GM21529 (cell line): ENCODE data around the gene RNASE4.
"Not testable (repeated sequence)": the region's sequence is repeated elsewhere in the genome, so short reads cannot be mapped to it uniquely, and the experiment has no call there.

Experiments
- ATAC-seq: cut with Tn5 transposase; IDR thresholded peaks from one replicate; pipeline ENCODE4 v1.9.1; 2021; ENCODE audit not compliant: unreplicated experiment

The RNASE4 gene

GRCh38 chr14:20683891-20684661, at the start of gene RNASE4:
Gene RNASE4, plus strand, starts transcription at chr14:20684560. Its CDS starts 14,812 bp downstream, at chr14:20699372.
- ATAC-seq: peak; percentile 25

GRCh38 chr14:20641591-20641990, 42.8 kb upstream of the RNASE4 start, which contains the start of gene OR6S1:
Gene OR6S1, minus strand, starts transcription at chr14:20641691. Its CDS starts 0 bp downstream, at chr14:20641691.
- no peak for ATAC-seq

GRCh38 chr14:20642182-20642581, 42.2 kb upstream of the RNASE4 start:
- no peak for ATAC-seq

GRCh38 chr14:20642755-20643154, 41.6 kb upstream of the RNASE4 start:
- ATAC-seq: not testable (repeated sequence)

DNA sequence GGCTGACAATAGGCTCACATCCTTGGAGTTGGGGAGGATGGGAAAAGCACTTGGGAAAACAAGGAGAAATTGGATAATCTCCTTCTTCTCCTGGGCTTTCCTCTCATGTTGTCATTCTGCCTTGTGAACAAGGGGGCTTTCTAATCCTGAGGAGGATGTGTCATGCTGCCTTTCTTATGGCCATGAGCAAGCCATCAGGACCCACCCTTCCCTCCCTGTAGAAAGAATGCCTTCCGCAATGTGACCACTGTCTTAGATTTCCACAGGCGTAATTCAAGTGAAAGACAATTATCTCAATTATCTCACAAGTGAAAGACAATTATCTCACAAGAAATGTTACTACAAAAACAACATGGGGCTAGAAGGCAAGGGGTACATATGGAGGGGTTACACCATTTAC, 39.8 kb upstream of the RNASE4 start:
- ATAC-seq: no peak

DNA sequence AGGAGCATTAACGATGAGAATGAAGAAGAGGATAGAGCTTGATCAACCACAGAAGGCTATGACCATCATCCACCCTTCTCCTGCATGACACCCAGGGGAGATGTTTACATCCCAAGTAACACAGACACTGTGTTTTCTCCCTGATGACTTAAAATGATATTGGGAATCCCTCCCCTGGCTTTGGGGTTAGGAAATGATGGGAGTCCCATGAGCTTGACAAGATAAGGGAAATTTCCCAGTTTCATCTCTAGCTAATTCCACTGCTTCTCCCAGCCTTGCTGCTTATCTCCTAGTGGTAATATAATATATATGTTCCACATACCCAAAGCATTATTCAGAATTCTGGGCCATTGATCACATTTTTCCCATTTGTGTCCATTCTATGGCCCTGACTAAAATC, 38.9 kb upstream of the RNASE4 start:
- ATAC-seq: no peak

DNA sequence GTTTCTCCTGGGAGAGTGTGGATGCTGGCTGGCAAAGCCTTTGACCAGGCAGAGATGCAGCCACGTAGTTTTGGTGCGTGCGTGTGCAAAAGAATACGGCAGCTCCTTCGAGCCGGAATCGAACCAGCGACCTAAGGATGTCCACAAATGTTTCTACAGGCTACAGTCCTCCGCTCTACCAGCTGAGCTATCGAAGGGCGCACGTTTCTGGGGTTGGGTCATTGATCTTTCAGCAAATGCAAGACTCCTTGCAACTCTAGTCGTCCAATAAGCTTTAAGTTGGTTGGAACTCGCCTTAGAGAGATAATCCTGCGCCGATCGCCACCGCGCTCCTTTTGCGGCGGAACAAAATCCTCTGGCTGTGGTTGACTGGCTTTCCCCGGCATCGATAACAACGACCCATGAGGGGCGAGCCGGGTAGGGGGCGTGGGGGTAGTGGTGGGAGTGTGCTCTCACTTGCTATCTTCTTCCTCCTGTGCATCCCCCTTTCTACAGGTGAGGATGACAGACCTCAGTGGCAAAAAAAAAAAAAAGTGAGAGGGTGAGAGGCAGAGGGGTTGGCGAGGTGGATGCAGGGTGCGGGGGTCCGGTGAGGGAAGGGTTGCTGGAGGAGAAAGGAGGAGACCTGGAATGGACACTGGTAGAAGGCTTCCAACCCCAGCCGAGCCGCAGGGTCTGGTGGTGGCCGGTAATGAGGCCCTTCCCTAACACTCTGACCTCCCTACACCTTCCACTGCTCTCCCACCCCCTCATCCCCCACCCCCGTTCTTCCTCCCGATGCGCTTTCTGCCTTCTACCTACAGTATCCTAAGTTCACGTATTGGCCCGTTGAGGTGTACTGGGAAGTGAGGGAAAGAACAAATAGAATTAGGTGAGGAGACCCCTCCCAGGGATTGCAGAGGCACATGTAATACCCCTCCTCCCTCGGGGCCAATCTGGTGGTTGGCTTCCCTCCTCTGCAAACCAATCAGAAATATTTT, 31.1 kb upstream of the RNASE4 start:
- ATAC-seq: no peak

- no peak for ATAC-seq
These were observed 28.5 kb upstream of the RNASE4 start for GRCh38 chr14:20655851-20656250.

DNA sequence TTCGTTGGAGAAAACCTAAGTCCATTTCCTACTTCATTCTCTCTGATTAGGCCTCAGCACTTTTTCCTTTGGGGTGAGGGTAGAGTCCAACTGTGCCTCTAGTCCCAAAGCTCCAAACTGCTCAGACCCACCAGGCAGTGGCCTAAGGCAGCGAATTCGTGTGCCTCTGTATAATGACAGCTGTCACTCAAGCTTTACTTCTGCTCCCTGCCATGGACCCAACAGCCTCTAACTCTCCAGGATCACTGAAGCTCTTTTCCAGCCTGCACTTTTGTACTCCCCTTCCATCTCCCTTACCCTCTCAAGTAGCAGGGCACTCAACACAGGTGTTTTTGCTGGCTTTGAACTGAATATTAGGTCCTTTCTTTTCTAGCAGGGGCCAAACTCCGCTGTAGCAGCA, 28.1 kb upstream of the RNASE4 start:
- ATAC-seq: no peak

DNA sequence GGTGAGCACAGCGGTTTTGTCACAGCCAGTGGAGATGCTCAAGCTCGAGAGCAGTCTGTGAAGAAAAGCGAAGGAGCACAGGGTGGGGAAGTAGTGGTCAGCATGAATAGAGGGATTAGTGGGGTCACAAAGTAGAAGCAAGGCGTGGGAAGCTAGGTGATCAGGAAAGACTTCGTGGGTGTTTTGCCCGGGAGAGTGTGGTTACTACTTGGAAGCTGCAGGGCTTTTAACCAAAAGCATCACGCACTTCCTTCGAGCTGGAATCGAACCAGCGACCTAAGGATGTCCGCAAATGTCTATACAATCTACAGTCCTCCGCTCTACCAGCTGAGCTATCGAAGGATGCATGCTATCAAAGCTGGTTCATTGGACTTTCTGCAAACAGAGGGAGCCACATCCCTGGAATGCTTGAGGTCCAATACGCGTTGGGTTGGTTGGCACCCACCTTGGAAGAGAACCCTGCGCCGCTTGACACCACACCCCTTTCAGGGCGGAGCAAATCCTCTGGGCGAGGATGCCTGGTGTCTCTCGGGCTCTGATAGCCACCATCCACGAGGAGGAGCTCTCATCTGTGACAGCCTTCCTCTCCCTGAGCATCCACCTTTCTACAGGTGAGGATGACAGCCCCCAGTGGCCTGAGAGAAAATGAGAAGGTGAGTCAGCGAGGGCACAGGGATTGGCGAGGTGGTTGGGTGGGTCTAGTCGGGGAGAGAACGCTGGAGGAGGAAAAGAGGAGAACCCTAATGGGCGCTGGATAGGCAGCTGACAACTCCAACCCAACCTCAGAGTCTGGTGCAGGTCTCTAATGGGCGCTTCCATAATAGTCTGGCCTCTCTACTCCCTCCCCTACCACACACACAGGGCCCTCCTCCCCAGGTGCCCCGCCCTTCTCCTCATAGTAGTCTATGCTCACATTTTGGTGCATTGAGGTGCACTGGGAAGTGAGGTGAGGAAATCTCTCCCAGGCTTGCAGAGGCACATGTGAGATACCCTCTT, 26.8 kb upstream of the RNASE4 start:
- ATAC-seq: no peak

- no peak for ATAC-seq
These were observed 26.1 kb upstream of the RNASE4 start for GRCh38 chr14:20658246-20658645.

GRCh38 chr14:20659336-20659735, 25.0 kb upstream of the RNASE4 start:
- ATAC-seq: no peak

DNA sequence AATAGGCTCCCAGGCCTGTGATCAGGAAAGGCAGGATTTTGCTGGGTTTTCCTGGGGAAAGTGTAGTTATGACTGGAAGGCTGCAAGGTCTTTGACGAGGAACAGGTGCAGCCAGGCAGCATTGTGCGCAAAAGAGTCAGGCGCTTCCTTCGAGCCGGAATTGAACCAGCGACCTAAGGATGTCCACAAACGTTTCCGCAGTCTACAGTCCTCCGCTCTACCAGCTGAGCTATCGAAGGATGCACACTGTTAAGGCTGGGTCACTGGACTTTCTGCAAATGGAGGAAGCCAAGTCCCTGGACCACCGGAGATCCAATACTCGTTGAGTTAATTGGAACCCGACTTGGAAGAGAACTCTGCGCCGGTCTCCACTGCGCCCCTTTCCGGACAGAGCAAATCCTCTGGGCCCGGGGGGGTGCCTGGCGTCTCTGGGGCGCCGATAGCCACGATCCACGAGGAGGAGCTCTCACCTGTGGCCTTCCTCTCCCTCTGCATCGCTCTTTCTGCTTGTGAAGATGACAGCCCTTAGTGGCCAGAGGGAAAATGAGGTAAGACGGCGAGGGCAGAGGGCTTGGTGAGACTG, 24.5 kb upstream of the RNASE4 start:
- ATAC-seq: no peak

DNA sequence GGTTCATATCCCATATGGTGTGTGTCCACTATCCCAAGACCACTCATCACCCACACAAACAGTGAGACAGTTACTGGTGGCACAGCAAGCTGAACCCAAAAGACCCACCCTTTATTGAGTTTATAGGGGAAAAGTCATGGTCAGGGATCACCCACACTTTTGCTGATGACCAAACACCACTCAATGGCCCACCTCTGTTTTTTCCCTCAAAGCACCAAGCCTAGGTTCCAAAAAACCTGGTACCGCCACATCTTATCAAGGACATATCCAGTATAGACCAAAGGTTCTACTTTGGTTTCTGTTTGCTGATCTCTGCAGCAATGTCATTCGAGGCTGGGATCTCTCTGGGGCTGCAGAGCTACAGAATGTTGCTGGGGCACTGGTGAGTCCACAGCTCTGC, 23.2 kb upstream of the RNASE4 start:
- ATAC-seq: no peak

DNA sequence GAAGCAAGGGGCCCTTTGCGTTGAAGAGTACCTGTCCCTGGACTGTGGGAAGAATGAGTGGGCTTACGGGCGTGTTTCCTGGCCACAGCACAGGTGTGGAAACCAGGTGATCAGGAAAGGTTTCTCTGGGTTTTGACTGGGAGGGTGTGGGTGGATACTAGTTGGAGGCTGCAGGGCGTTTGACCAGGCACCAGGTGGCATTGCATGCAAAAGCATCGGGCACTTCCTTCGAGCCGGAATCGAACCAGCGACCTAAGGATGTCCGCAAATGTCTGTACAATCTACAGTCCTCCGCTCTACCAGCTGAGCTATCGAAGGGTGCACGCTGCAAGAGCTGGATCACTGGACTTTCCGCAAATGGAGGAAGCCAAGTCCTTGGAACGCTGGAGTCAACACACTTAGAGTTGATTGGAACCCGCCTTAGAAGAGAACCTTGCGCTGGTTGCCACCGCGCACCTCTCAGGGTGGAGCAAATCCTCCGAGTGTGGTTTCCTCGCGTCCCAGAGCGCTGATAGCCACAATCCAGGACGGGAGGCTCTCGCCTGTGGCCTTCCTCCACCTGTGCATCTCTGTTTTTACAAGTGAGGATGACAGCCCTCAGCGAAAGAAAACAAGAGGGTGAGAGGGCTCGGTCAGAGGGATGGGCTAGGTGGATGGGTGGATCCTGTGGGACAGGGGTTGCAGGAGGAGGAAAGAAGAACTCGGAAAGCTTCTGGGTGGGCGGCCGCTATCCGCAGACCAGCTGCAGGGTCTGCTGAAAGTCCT, 21.2 kb upstream of the RNASE4 start:
- peak; percentile 52 for ATAC-seq

- ATAC-seq: not testable (repeated sequence)
These were observed 17.9 kb upstream of the RNASE4 start for GRCh38 chr14:20666400-20666961.

DNA sequence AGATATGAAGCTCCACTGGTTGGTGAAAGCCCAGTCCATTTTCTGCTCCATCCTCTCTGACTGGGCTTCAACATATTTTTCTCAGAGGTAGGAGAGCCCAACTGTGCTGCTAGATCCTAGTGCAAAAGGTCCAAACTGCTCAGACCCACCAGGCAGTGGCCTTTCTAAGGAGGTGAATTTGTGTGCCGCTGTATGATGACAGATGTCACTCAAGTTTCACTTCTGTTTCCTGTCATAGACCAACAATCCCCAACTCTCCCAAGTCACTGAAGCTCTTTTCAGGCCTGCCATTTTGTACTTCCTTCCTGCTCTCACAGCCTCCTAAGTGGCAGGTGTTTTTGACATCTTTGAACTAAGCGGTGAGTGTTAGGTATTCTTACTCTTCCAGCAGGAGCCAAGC, 16.4 kb upstream of the RNASE4 start:
- ATAC-seq: peak; percentile 73

DNA sequence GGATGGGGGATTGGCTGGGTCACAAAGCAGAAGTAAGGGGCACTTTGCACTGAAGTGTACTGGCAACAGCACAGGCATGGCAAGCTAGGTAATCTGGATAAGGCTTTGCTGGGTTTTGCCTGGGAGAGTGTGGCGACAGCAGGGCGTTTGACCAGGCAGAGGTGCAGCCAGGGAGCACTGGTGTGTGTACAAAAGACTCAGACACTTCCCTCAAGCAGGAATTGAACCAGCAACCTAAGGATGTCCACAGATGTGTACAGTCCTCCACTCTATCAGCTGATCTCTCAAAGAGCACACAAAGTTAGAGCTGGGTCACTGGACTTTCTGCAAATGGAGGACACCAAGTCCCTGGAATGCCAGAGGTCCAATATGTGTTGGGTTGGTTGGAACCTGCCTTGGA, 15.4 kb upstream of the RNASE4 start:
- ATAC-seq: no peak

- no peak for ATAC-seq
These were observed 12.6 kb upstream of the RNASE4 start for GRCh38 chr14:20671597-20672283.
